ENCODE data around the gene SUSD1.

DNA sequence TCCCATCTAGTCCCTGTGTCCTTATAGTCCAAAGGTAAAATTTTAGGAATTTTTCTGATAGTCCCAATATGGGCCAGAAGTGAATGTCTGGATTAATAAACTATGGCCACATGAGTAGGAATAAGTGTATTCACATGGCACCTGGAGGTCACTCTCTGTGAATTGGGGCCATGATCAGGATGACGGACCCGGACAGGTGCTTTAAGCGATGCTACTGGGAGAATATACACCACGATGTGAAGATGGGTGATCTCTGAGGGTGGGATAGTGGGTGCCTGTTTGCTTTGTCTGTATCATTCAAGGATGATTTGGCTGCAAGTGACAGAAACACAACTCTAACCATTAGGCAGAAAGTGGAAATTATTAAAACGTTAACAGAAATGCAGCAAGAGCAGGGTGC, 177.3 kb downstream of the SUSD1 start:
- TF ChIP-seq EZH2phosphoT487 (IDR thresholded peaks at IDR 0.05; ENCODE audit: borderline replicate concordance, low read length) (no peak), EZH2 (IDR thresholded peaks at IDR 0.05; ENCODE audit: low read length, unreplicated experiment) (no peak)
- TF ChIP-seq, protein P1, sequence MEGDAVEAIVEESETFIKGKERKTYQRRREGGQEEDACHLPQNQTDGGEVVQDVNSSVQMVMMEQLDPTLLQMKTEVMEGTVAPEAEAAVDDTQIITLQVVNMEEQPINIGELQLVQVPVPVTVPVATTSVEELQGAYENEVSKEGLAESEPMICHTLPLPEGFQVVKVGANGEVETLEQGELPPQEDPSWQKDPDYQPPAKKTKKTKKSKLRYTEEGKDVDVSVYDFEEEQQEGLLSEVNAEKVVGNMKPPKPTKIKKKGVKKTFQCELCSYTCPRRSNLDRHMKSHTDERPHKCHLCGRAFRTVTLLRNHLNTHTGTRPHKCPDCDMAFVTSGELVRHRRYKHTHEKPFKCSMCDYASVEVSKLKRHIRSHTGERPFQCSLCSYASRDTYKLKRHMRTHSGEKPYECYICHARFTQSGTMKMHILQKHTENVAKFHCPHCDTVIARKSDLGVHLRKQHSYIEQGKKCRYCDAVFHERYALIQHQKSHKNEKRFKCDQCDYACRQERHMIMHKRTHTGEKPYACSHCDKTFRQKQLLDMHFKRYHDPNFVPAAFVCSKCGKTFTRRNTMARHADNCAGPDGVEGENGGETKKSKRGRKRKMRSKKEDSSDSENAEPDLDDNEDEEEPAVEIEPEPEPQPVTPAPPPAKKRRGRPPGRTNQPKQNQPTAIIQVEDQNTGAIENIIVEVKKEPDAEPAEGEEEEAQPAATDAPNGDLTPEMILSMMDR (conservative IDR thresholded peaks at IDR 0.05; ENCODE audit: low read depth, low read length), result no peak

All from PC-3 (cell line).